SK-N-SH (cell line): ENCODE results near the gene MXI1.

ENCODE experiments used
- EP300 ChIP-seq, 2 experiments: IDR thresholded peaks; 2 replicates each; pipeline versions ENCODE4 v1.4.0 to v1.6.1; 2012; ENCODE audit warnings: borderline replicate concordance in 1 of 2, low read depth in 1 of 2, low read length in 1 of 2
- EZH2phosphoT487 ChIP-seq: fragments of 200-600 bp; sonication (generic); IDR thresholded peaks from 2 replicates; pipeline ENCODE4 v1.6.1; 2017; ENCODE audit warnings: low read depth, mixed run types, mild to moderate bottlenecking, antibody characterized with exemption, moderate library complexity, borderline replicate concordance
- MXI1 ChIP-seq: IDR thresholded peaks from 2 replicates; pipeline ENCODE4 v1.6.1; 2012; ENCODE audit warnings: mild to moderate bottlenecking, low read depth, low read length, improper control_type of control experiment
- POLR2AphosphoS5 ChIP-seq: IDR thresholded peaks from 2 replicates; pipeline ENCODE4 v1.6.1; 2012; ENCODE audit warnings: low read depth, low read length
- RAD21 ChIP-seq: IDR thresholded peaks from 2 replicates; pipeline ENCODE4 v1.6.1; 2012; ENCODE audit warnings: mild to moderate bottlenecking, low read length
- TEAD4 ChIP-seq: IDR thresholded peaks from 2 replicates; pipeline ENCODE4 v1.4.0; 2012; ENCODE audit warnings: mild to moderate bottlenecking, borderline replicate concordance; ENCODE audit not compliant: insufficient read depth
- TF ChIP-seq, protein P1 (sequence below): fragments of 200-600 bp; sonication (generic); IDR thresholded peaks from 2 replicates; pipeline ENCODE4 v1.6.1; 2017; ENCODE audit warnings: antibody characterized with exemption, mild to moderate bottlenecking, moderate library complexity

DNA sequence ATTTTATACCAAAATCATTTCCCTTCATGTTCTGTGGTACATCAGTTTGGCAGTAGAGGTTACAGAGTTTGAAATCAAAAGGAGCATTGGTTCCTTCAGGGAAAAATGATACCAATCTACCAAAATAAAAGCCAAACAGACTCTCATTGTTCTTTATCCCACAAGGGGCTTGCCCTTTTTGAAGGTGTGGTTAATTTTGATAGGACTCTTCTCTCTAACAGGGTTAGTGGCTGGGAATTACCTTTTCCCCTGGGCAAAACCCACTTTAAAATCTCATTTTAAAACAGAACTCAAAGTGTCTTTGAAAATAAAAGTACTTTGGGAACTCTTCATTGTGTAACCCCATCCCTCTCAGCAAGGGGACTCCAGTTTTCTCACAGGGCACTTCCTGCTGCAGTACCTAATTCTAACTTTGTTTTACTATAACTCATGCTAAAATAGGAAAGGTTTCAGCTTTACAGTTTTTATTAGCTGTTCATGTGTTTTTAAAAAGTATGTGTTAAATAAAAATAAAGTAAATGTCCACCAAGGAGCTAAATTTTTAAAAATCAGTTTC is 66.7 kb downstream of the MXI1 start:
- TF ChIP-seq, protein P1, sequence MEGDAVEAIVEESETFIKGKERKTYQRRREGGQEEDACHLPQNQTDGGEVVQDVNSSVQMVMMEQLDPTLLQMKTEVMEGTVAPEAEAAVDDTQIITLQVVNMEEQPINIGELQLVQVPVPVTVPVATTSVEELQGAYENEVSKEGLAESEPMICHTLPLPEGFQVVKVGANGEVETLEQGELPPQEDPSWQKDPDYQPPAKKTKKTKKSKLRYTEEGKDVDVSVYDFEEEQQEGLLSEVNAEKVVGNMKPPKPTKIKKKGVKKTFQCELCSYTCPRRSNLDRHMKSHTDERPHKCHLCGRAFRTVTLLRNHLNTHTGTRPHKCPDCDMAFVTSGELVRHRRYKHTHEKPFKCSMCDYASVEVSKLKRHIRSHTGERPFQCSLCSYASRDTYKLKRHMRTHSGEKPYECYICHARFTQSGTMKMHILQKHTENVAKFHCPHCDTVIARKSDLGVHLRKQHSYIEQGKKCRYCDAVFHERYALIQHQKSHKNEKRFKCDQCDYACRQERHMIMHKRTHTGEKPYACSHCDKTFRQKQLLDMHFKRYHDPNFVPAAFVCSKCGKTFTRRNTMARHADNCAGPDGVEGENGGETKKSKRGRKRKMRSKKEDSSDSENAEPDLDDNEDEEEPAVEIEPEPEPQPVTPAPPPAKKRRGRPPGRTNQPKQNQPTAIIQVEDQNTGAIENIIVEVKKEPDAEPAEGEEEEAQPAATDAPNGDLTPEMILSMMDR, result no peak
- no peak for TF ChIP-seq RAD21
- TF ChIP-seq POLR2AphosphoS5, result no peak
- no peak for TF ChIP-seq TEAD4
- TF ChIP-seq MXI1, result no peak
- no peak for TF ChIP-seq EP300 (IDR thresholded peaks at IDR 0.05; ENCODE audit: borderline replicate concordance in 1 of 2, low read depth in 1 of 2, low read length in 1 of 2)
- no peak for TF ChIP-seq EZH2phosphoT487
